ENCODE results near the gene CCDC126. TPM values are rescaled to one million over a fixed set of nuclear protein-coding genes. Genes with fewer than 3 reads are reported as not detected.
"Not testable (repeated sequence)": the region's sequence is repeated elsewhere in the genome, so short reads cannot be mapped to it uniquely, and the experiment has no call there.

Gene CCDC126
- total RNA-seq, 1 donor, result 12.3 TPM

GRCh38 chr7:23570592-23571200 lies 26.5 kb upstream of the CCDC126 start:
- H3K27ac ChIP-seq (ENCODE audit: low read depth, low read length), result no peak overlapping the region
- H4K20me1 ChIP-seq (ENCODE audit: insufficient read depth, low read length), result no peaks in the 10 kb centered on the region
- no peaks in the 10 kb centered on the region for H3K4me1 ChIP-seq (ENCODE audit: insufficient read depth, low read length)
- H3K27me3 ChIP-seq (ENCODE audit: insufficient read depth, low read length), result no peaks in the 10 kb centered on the region
- H2AFZ ChIP-seq (ENCODE audit: low read length), result peak overlapping the region; percentile 67
- DNase-seq (ENCODE audit: insufficient read length, low spot score, missing footprints), result peak; percentile 91
- H3K4me3 ChIP-seq (ENCODE audit: insufficient read depth, low read length), result no peak overlapping the region
- peak; percentile 88 for TF ChIP-seq CTCF (IDR thresholded peaks at IDR 0.05; ENCODE audit: extremely low read depth, low read depth, low read length)
- no peaks in the 10 kb centered on the region for H3K79me2 ChIP-seq (ENCODE audit: insufficient read depth, low read length)
- H3K36me3 ChIP-seq (ENCODE audit: insufficient read depth, low read length), result no peaks in the 10 kb centered on the region
- no peaks in the 10 kb centered on the region for H3K9me3 ChIP-seq (ENCODE audit: low read depth, low read length)
- H3K4me2 ChIP-seq (ENCODE audit: insufficient read depth, low read length), result no peak overlapping the region

GRCh38 chr7:23581975-23582374 lies 15.2 kb upstream of the CCDC126 start:
- not testable (repeated sequence) for H3K4me1 ChIP-seq (ENCODE audit: insufficient read depth, low read length); H3K27me3 ChIP-seq (ENCODE audit: insufficient read depth, low read length); DNase-seq (ENCODE audit: insufficient read length, low spot score, missing footprints); H3K9me3 ChIP-seq (ENCODE audit: low read depth, low read length); H2AFZ ChIP-seq (ENCODE audit: low read length); H3K4me2 ChIP-seq (ENCODE audit: insufficient read depth, low read length); H3K36me3 ChIP-seq (ENCODE audit: insufficient read depth, low read length); H3K27ac ChIP-seq (ENCODE audit: low read depth, low read length); H4K20me1 ChIP-seq (ENCODE audit: insufficient read depth, low read length); H3K4me3 ChIP-seq (ENCODE audit: insufficient read depth, low read length); H3K79me2 ChIP-seq (ENCODE audit: insufficient read depth, low read length)

GRCh38 chr7:23585304-23585703 lies 11.9 kb upstream of the CCDC126 start:
- H3K27me3 ChIP-seq (ENCODE audit: insufficient read depth, low read length); H4K20me1 ChIP-seq (ENCODE audit: insufficient read depth, low read length); H3K79me2 ChIP-seq (ENCODE audit: insufficient read depth, low read length): not testable (repeated sequence)

GRCh38 chr7:23586159-23586558 lies 11.0 kb upstream of the CCDC126 start:
- Histone ChIP-seq H3K4me2 (ENCODE audit: insufficient read depth, low read length) (no peak overlapping the region), H3K4me1 (ENCODE audit: insufficient read depth, low read length) (no peaks in the 10 kb centered on the region), H3K79me2 (ENCODE audit: insufficient read depth, low read length) (no peaks in the 10 kb centered on the region), H4K20me1 (ENCODE audit: insufficient read depth, low read length) (no peaks in the 10 kb centered on the region), H2AFZ (ENCODE audit: low read length) (no peak overlapping the region), H3K27me3 (ENCODE audit: insufficient read depth, low read length) (no peaks in the 10 kb centered on the region), H3K9me3 (ENCODE audit: low read depth, low read length) (no peaks in the 10 kb centered on the region), H3K27ac (ENCODE audit: low read depth, low read length) (no peak overlapping the region), H3K36me3 (ENCODE audit: insufficient read depth, low read length) (no peaks in the 10 kb centered on the region), H3K4me3 (ENCODE audit: insufficient read depth, low read length) (no peak overlapping the region)
- no peak for TF ChIP-seq CTCF (IDR thresholded peaks at IDR 0.05; ENCODE audit: extremely low read depth, low read depth, low read length)
- no peak for DNase-seq (ENCODE audit: insufficient read length, low spot score, missing footprints)

More at GRCh38 chr7:23585304-23585703, 11.9 kb upstream of the CCDC126 start:
- not testable (repeated sequence) for DNase-seq (ENCODE audit: insufficient read length, low spot score, missing footprints); H3K4me2 ChIP-seq (ENCODE audit: insufficient read depth, low read length); H3K4me1 ChIP-seq (ENCODE audit: insufficient read depth, low read length); H3K27ac ChIP-seq (ENCODE audit: low read depth, low read length); H3K36me3 ChIP-seq (ENCODE audit: insufficient read depth, low read length); H2AFZ ChIP-seq (ENCODE audit: low read length); H3K9me3 ChIP-seq (ENCODE audit: low read depth, low read length); H3K4me3 ChIP-seq (ENCODE audit: insufficient read depth, low read length)

GRCh38 chr7:23590529-23590928 lies 6.7 kb upstream of the CCDC126 start:
- H3K9me3 ChIP-seq (ENCODE audit: low read depth, low read length), result no peaks in the 10 kb centered on the region
- no peak overlapping the region for H3K27ac ChIP-seq (ENCODE audit: low read depth, low read length)
- H3K4me3 ChIP-seq (ENCODE audit: insufficient read depth, low read length), result no peak overlapping the region
- H2AFZ ChIP-seq (ENCODE audit: low read length), result no peak overlapping the region
- no peak overlapping the region for H3K4me2 ChIP-seq (ENCODE audit: insufficient read depth, low read length)
- H3K36me3 ChIP-seq (ENCODE audit: insufficient read depth, low read length), result no peaks in the 10 kb centered on the region
- H3K79me2 ChIP-seq (ENCODE audit: insufficient read depth, low read length), result no peaks in the 10 kb centered on the region
- no peak for DNase-seq (ENCODE audit: insufficient read length, low spot score, missing footprints)
- TF ChIP-seq CTCF (IDR thresholded peaks at IDR 0.05; ENCODE audit: extremely low read depth, low read depth, low read length), result no peak
- H3K27me3 ChIP-seq (ENCODE audit: insufficient read depth, low read length), result no peaks in the 10 kb centered on the region
- H3K4me1 ChIP-seq (ENCODE audit: insufficient read depth, low read length), result no peaks in the 10 kb centered on the region
- no peaks in the 10 kb centered on the region for H4K20me1 ChIP-seq (ENCODE audit: insufficient read depth, low read length)
